AG04449 (cell line): ENCODE measurements around the gene SULF2.

Source experiments
- CTCF ChIA-PET: fragments of 350-600 bp; formaldehyde crosslinking; extraction: SDS; loops from one replicate; lab custom pipeline; 2021; ENCODE audit warnings: antibody characterized with exemption; lab: Yijun Ruan, JAX
- POLR2A ChIA-PET: fragments of 400-600, 350-600 bp; formaldehyde crosslinking; extraction: SDS; loops from one replicate; lab custom pipeline; 2020; ENCODE audit warnings: antibody characterized with exemption, inconsistent platforms; lab: Yijun Ruan, JAX
- DNase-seq: peaks from one replicate; pipeline ENCODE4 v3.0.0-alpha.2; 2010; ENCODE audit warnings: low read depth, low spot score
- H3K4me3 ChIP-seq: 2 replicates; pipeline ENCODE4 v1.5.1; 2011; ENCODE audit warnings: low read depth, mild to moderate bottlenecking, control low read depth, low read length
- TF ChIP-seq, protein P1 (sequence below): IDR thresholded peaks from one replicate; pipeline ENCODE4 v1.5.1; 2011; ENCODE audit warnings: mild to moderate bottlenecking, moderate library complexity, low read length, control low read depth, inconsistent platforms; ENCODE audit not compliant: insufficient read depth; ENCODE audit errors: missing control alignments

Gene SULF2

DNA sequence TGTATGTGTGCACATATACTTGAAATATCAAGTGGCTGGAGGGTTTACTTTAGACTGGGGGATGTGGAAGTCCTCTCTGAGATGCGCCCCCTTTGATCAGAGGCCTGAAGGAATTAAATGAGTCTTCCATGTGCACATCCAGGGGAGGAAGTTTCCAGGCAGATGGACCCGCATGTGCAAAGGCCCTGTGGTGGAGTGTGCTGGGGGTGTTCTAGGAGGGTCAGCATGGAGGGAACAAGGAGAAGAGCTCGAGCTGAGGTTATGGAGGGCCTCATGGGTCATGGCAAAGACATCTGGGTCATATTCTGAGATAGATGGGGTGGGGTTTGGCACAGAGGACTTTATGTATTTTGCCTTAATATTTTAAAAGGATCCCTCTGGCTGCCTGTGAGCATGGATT is 17.7 kb upstream of the SULF2 start:
- no peak overlapping the region for H3K4me3 ChIP-seq
- CTCF ChIA-PET, result no interaction called here
- DNase-seq, result no peak
- POLR2A ChIA-PET, result no interaction called here
- TF ChIP-seq, protein P1, sequence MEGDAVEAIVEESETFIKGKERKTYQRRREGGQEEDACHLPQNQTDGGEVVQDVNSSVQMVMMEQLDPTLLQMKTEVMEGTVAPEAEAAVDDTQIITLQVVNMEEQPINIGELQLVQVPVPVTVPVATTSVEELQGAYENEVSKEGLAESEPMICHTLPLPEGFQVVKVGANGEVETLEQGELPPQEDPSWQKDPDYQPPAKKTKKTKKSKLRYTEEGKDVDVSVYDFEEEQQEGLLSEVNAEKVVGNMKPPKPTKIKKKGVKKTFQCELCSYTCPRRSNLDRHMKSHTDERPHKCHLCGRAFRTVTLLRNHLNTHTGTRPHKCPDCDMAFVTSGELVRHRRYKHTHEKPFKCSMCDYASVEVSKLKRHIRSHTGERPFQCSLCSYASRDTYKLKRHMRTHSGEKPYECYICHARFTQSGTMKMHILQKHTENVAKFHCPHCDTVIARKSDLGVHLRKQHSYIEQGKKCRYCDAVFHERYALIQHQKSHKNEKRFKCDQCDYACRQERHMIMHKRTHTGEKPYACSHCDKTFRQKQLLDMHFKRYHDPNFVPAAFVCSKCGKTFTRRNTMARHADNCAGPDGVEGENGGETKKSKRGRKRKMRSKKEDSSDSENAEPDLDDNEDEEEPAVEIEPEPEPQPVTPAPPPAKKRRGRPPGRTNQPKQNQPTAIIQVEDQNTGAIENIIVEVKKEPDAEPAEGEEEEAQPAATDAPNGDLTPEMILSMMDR, result no peak

DNA sequence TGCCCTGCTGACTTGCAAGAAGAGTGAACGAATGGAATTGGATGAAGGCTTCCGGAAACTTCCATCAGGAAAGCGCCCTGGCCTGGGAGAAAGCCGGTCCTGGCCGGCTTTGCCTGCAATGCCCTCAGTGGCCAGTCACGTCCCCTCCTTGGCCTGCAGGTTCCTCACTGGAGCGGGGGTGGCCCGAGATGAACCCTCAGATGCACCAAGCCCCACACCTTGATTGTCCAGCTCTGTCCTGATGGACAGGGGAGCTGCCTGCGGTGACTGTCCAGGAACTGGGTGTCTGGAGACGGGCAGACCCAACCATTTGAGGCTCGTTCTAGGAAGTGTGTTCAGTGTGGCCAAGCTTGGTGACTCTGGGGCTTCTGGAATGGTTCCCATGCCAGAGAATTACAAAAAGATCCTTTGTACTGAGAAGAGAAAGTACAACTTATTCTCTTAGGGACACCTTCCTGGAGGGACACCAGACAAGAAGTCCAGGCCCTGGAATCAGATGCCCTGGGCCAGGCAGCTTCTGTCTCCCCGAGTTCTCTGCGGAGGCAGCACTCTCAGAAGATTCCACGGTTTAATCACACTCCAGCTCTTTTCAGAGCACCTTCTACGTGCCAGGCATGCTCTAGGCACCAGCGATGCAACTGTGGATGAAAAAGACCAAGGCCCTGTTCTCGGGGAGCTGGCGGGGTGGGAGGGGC is 17.1 kb upstream of the SULF2 start:
- no peak overlapping the region for H3K4me3 ChIP-seq
- ChIA-PET POLR2A (no interaction called here), CTCF (no interaction called here)
- DNase-seq, result no peak
- TF ChIP-seq, protein P1, result no peak

DNA sequence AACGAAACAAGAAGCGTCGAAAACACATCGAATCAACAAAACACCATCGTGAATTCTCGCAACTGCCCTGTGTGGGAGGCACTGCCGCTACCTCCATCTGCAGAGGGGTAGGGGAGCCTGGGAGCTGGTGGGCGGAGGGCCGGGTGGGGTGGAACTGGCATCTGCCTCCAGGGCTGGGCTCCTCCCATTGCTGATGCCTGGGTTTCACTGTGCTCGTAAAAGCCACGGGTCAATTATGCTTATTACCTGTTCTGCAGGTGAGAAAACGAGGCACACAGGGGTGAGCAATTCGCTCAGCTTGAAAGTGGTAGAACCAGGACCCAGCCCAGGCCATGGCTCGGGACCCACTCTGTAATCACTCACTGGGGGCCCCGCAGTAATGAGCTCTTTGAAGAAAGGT is 16.5 kb upstream of the SULF2 start:
- H3K4me3 ChIP-seq, result no peak overlapping the region
- DNase-seq, result no peak
- TF ChIP-seq, protein P1, result no peak
- POLR2A ChIA-PET, result no interaction called here
- CTCF ChIA-PET, result no interaction called here

DNA sequence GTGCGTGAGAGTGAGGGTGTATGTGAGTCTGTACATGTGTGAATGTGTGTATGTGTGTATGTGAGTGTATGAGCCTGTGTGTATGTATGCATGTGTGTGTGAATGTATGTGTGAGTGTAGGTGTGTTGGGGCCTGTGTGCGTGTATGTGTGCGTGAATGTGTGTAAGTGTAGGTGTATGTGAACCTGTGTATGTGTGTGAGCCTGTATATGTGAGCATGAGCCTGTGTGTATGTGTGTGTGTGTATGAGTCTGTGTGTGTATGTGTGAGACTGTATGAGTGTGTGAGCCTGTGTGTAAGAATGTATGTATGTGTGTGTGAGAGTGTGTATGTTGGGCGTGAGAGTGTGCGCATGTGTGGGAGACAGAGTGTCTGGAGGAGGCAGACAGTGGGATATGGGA is 15.8 kb upstream of the SULF2 start:
- ChIA-PET POLR2A (no interaction called here), CTCF (no interaction called here)
- no peak overlapping the region for H3K4me3 ChIP-seq
- TF ChIP-seq, protein P1, result no peak
- no peak for DNase-seq

DNA sequence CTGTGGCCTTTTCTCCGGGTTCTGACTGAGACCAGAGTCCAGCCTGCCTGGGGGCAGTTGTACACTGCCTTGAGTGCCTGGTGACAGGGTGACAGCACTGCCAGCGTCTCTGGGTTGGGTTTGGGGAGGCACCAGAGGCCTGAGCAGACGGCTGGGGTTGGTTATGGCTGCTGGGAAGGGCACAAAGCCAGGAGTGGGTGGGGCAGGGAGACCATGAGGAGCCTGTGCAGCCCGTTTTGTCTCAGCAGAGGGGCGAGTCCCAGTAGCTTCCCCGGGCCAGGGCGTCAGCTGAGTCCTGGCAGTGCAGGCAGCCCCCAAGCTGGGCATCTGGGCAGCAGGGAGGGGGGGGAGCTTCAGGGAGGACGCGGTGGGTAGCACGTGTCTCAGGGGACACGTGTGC is 15.3 kb upstream of the SULF2 start:
- no peak overlapping the region for H3K4me3 ChIP-seq
- CTCF ChIA-PET, result no interaction called here
- no peak for DNase-seq
- POLR2A ChIA-PET, result no interaction called here
- TF ChIP-seq, protein P1, result no peak

DNA sequence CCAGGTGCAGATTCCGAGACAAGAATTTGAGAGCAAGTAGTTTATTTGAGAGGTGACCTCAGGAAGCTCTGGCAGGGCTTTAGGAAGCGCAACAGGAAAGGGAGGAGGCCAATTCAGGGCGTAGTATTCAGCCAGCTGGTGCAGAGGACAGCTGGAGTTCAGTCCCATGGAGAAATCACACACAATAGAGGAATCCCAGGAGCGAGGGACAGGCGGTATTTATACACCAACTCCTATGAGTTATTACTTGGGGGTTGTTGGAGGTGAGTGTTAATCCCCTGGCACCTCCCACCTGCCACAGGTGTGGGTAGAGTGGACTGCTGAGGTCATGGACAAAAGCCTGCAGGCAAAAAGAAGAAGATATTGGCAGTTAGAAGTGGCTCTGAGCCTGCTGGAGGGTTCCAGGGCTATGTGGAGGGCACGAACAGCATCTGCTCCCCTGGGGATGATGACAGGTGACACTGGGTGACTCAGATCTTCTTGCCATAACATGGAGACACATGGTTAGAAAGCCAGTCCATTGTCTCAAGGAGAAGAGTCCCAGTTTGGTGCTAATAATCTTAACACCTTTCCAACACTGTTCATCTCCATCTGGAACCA is 13.9 kb upstream of the SULF2 start:
- ChIA-PET POLR2A (no interaction called here), CTCF (no interaction called here)
- no peak overlapping the region for H3K4me3 ChIP-seq
- no peak for DNase-seq
- TF ChIP-seq, protein P1, result no peak
